Fibroblast of lung (primary cell): ENCODE measurements around the gene ZER1. TPM values are rescaled to one million over a fixed set of nuclear protein-coding genes. Genes with fewer than 3 reads are reported as not detected.

Source experiments
- DNase-seq, 2 donors: peaks; one replicate each; pipeline versions ENCODE4 v3.0.0 to v3.0.0-alpha.2; 2010; ENCODE audit warnings: low read depth in 2 of 2
- H2AFZ ChIP-seq: 2 replicates; pipeline ENCODE4 v1.5.1; 2012; ENCODE audit warnings: low read length, control low read depth, inconsistent platforms
- H3K27ac ChIP-seq: 2 replicates; pipeline ENCODE4 v1.5.1; 2011; ENCODE audit warnings: low read length, control low read depth; ENCODE audit not compliant: insufficient read depth
- H3K27me3 ChIP-seq: 2 replicates; pipeline ENCODE4 v1.5.1; 2011; ENCODE audit warnings: mild to moderate bottlenecking, low read length; ENCODE audit not compliant: control insufficient read depth, insufficient read depth
- H3K36me3 ChIP-seq: 2 replicates; pipeline ENCODE4 v1.5.1; 2011; ENCODE audit warnings: low read length; ENCODE audit not compliant: control insufficient read depth, insufficient read depth
- H3K4me1 ChIP-seq: 2 replicates; pipeline ENCODE4 v1.5.1; 2011; ENCODE audit warnings: low read length; ENCODE audit not compliant: control insufficient read depth, insufficient read depth; ENCODE audit errors: extremely low read depth
- H3K4me2 ChIP-seq: 2 replicates; pipeline ENCODE4 v1.5.1; 2011; ENCODE audit warnings: low read length, control low read depth; ENCODE audit not compliant: insufficient read depth; ENCODE audit errors: extremely low read depth
- H3K4me3 ChIP-seq, 4 experiments: fragments of 200-600 bp in 1 of 4; sonication (generic) in 1 of 4; replicated peaks in 1 of 4; 2 replicates each; pipeline ENCODE4 v1.5.1; 2011 to 2016; ENCODE audit warnings: low read length in 4 of 4, low read depth in 3 of 4, mild to moderate bottlenecking in 3 of 4, control low read depth in 2 of 4, inconsistent platforms in 1 of 4, mixed read lengths in 1 of 4; ENCODE audit not compliant: insufficient read depth in 1 of 4; ENCODE audit errors: control extremely low read depth in 1 of 4
- H3K79me2 ChIP-seq: 2 replicates; pipeline ENCODE4 v1.5.1; 2012; ENCODE audit warnings: mild to moderate bottlenecking, low read length, inconsistent platforms; ENCODE audit not compliant: control insufficient read depth, insufficient read depth
- H3K9ac ChIP-seq: 2 replicates; pipeline ENCODE4 v1.5.1; 2011; ENCODE audit warnings: mild to moderate bottlenecking, low read length, control low read depth; ENCODE audit not compliant: insufficient read depth
- H3K9me3 ChIP-seq: 2 replicates; pipeline ENCODE4 v1.5.1; 2012; ENCODE audit warnings: low read depth, low read length; ENCODE audit not compliant: control insufficient read depth, insufficient read depth
- H4K20me1 ChIP-seq: 2 replicates; pipeline ENCODE4 v1.5.1; 2011; ENCODE audit warnings: low read length; ENCODE audit not compliant: control insufficient read depth, insufficient read depth; ENCODE audit errors: extremely low read depth
- EZH2 ChIP-seq: IDR thresholded peaks from 2 replicates; pipeline ENCODE4 v1.5.1; 2012; ENCODE audit warnings: low read length, control low read depth, mild to moderate bottlenecking; ENCODE audit errors: missing control alignments
- polyA plus RNA-seq, 2 donors: library from polyadenylated mRNA; depleted of rRNA in 1 of 2; stranded (reverse) in 1 of 2; unstranded in 1 of 2; fragments of >200 nt; gene quantifications; 2 replicates each; pipeline ENCODE4 v1.2.1, GENCODE V29; 2011 to 2012; ENCODE audit warnings: missing spikeins in 1 of 2
- total RNA-seq: library from RNA; depleted of rRNA; stranded (reverse); fragments of >200 nt; gene quantifications from 2 replicates; pipeline ENCODE4 v1.2.1, GENCODE V29; 2014
- TF ChIP-seq, protein P1 (sequence below), 2 donors: IDR thresholded peaks in 1 of 2; conservative IDR thresholded peaks in 1 of 2; 1 replicate in 1 of 2; 2 replicates in 1 of 2; pipeline ENCODE4 v1.5.1; 2011 to 2012; ENCODE audit warnings: low read length in 2 of 2, control low read depth in 1 of 2, inconsistent platforms in 1 of 2, low read depth in 1 of 2, mild to moderate bottlenecking in 1 of 2

ZER1 gene
- total and polyA plus RNA-seq, 2 donors (not counting 1 experiment from before 2014, with no cell fraction given), result 21.5 to 26.3 TPM

DNA sequence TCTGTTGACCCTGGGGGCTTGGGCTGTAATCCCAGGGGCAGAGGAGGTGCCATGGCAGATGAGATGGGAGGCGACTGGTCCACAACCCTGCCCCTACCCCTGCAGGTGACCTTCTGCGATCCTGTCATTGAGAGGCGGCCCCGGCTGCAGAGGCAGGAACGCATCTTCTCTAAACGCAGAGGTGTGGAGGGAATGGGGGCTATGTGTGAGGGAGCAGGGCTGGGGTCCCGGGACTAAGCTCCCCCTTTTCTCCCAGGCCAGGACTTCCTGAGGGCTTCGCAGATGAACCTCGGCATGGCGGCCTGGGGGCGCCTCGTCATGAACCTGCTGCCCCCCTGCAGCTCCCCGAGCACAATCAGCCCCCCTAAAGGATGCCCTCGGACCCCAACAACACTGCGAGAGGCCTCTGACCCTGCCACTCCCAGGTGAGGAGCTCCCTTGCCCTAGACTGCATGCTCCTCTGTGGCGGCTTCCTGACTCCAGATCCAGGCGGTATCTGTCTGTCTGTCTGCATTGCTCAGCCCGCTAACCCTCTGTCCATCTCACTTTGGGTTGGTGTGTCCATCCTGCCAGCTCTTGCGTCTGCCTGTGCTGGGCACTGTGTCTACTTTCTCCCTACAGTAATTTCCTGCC, 57.7 kb downstream of the ZER1 start:
- H3K9ac ChIP-seq, result no peak overlapping the region
- H4K20me1 ChIP-seq, result no peaks in the 10 kb centered on the region
- H3K4me3 ChIP-seq, result no peak overlapping the region
- H3K36me3 ChIP-seq, result no peaks in the 10 kb centered on the region
- no peak for DNase-seq
- no peaks in the 10 kb centered on the region for H3K9me3 ChIP-seq
- H3K27ac ChIP-seq, result no peak overlapping the region
- H3K27me3 ChIP-seq, result no peaks in the 10 kb centered on the region
- H3K4me2 ChIP-seq, result no peak overlapping the region
- no peak overlapping the region for H2AFZ ChIP-seq
- no peak for TF ChIP-seq EZH2
- TF ChIP-seq, protein P1, sequence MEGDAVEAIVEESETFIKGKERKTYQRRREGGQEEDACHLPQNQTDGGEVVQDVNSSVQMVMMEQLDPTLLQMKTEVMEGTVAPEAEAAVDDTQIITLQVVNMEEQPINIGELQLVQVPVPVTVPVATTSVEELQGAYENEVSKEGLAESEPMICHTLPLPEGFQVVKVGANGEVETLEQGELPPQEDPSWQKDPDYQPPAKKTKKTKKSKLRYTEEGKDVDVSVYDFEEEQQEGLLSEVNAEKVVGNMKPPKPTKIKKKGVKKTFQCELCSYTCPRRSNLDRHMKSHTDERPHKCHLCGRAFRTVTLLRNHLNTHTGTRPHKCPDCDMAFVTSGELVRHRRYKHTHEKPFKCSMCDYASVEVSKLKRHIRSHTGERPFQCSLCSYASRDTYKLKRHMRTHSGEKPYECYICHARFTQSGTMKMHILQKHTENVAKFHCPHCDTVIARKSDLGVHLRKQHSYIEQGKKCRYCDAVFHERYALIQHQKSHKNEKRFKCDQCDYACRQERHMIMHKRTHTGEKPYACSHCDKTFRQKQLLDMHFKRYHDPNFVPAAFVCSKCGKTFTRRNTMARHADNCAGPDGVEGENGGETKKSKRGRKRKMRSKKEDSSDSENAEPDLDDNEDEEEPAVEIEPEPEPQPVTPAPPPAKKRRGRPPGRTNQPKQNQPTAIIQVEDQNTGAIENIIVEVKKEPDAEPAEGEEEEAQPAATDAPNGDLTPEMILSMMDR (conservative IDR thresholded peaks at IDR 0.05 in 1 of 2, IDR thresholded peaks at IDR 0.05 in 1 of 2; ENCODE audit: low read depth in 1 of 2, low read length in 2 of 2), result no peak
- H3K79me2 ChIP-seq, result no peaks in the 10 kb centered on the region
- H3K4me1 ChIP-seq, result no peaks in the 10 kb centered on the region

DNA sequence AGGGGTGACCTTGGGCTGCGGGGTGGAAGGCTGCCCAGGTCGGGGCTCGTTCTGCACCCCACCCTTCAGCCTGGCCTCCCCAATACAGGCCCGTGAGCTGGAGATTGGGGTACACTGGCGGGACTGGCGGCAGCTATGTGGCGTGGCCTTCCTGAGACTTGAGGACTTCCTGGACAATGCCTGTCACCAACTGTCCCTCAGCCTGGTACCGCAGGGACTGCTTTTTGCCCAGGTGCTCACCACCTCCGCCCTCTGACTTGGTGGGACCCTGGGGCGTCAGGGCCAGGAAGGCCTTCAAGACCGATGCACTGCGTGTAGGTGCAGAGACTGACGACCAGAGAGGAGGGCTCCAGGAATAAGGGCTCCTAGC, 58.3 kb downstream of the ZER1 start:
- Histone ChIP-seq H3K4me1 (no peaks in the 10 kb centered on the region), H3K79me2 (no peaks in the 10 kb centered on the region), H3K4me3 (no peak overlapping the region), H2AFZ (no peak overlapping the region), H4K20me1 (no peaks in the 10 kb centered on the region), H3K36me3 (no peaks in the 10 kb centered on the region), H3K27me3 (no peaks in the 10 kb centered on the region), H3K9me3 (no peaks in the 10 kb centered on the region), H3K27ac (no peak overlapping the region), H3K4me2 (no peak overlapping the region), H3K9ac (no peak overlapping the region)
- no peak for DNase-seq
- TF ChIP-seq, protein P1 (conservative IDR thresholded peaks at IDR 0.05 in 1 of 2, IDR thresholded peaks at IDR 0.05 in 1 of 2; ENCODE audit: low read depth in 1 of 2, low read length in 2 of 2), result no peak
- TF ChIP-seq EZH2, result no peak

DNA sequence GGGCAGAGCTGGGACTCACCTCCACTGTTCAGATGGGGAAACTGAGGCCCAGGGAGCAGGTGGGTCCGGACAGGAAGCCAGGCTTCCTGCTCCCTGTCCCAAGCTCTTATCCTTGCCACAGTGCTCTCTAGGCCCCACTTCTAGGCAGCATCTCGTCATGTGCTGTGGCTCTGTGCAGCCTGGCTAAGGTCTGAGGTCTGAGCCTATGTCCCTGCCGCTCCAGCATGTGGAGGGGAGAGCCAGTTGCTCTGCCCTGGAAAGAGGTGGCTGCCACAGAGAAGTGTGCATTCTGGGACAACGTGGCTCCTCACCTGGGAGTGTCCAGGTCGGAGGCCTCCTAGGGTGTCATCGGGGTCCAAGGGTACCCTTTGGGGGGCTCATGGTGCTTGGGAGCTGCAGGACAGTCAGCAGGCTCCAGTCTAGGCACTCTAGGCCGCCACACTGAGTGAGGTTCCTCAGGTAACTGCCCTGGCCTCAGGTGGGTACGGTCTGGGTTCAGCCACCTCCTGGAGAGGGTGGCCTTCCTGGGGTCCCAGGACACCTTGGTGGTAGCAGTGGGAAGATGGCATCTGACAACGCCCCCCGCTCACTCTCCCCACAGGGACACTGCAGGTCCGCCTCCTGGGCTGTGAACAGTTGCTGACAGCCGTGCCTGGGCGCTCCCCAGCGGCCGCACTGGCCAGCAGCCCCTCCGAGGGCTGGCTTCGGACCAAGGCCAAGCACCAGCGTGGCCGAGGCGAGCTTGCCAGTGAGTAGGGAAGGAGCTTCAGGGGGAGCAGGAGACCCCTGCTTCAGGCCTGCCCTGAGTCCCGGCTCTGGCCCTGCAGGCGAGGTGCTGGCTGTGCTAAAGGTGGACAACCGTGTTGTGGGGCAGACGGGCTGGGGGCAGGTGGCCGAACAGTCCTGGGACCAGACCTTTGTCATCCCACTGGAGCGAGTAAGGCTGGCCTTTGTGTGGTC, 59.0 kb downstream of the ZER1 start:
- Histone ChIP-seq H3K4me2 (no peak overlapping the region), H3K4me3 (no peak overlapping the region), H3K27ac (no peak overlapping the region), H2AFZ (no peak overlapping the region), H3K9me3 (no peaks in the 10 kb centered on the region), H4K20me1 (no peaks in the 10 kb centered on the region), H3K27me3 (no peaks in the 10 kb centered on the region), H3K79me2 (no peaks in the 10 kb centered on the region), H3K9ac (no peak overlapping the region), H3K4me1 (no peaks in the 10 kb centered on the region), H3K36me3 (no peaks in the 10 kb centered on the region)
- no peak for TF ChIP-seq EZH2
- TF ChIP-seq, protein P1 (conservative IDR thresholded peaks at IDR 0.05 in 1 of 2, IDR thresholded peaks at IDR 0.05 in 1 of 2; ENCODE audit: low read depth in 1 of 2, low read length in 2 of 2), result no peak
- DNase-seq, result no peak
